ENCODE data around the gene ITGA2.
"Not testable (repeated sequence)": the region's sequence is repeated elsewhere in the genome, so short reads cannot be mapped to it uniquely, and the experiment has no call there.

Gene ITGA2

DNA sequence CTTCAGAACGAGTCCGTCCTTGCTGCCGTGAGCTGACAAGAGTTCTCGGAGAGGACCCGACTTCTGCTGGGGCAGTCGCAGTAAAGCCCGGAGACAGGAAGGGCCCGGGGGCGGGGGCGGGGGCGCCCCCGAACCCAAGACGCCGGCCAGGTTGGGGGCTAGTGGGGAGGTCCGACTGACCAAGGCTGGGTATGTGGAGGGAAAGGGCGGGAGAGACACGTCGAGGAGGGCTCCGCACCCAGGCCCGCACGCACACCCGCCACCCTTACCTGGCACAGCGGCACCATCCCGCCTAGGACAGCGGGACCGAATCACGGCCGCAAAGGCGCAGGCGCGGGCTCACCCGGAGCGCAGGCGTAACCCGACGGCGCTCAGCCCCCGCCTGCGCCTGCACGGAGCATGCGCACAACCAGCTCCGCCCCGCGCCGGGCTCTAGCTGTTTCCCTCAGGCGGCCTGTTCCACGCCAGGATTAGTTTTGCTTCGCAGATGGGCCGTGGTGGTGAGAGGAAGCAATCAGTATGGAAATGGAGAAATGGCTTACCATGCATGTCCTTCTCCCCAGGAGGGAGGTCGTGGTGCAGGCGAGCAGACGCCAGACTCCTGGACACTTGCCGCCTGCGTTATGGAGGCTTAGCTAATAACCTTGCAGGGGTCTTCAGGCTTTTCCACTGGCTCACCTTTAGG lies 120.4 kb downstream of the ITGA2 start, which contains the start of gene MOCS2:
TSS of gene MOCS2 (minus strand) at position 315 of the 685 bp plus-strand sequence. CDS start 2,583 bp downstream, outside the sequence.
- DNase-seq = peak; percentile 90 to 92

DNA sequence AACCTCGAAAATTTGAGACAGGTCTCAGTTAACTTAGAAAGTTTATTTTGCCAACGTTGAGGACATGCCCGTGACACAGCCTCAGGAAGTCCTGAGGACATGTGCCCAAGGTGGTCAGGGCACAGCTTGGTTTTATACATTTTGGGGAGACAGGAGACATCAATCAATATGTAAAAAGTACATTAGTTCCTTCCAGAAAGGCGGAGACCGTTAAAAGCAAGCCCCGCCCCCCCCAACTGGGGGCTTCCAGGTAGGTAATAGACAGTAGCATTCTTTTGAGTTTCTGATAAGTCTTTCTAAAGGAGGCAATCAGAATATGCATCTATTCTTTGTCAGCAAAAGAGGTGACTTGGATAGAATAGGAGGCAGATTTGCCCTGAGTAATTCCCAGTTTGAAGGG lies 121.0 kb downstream of the ITGA2 start:
- no peak for DNase-seq

DNA sequence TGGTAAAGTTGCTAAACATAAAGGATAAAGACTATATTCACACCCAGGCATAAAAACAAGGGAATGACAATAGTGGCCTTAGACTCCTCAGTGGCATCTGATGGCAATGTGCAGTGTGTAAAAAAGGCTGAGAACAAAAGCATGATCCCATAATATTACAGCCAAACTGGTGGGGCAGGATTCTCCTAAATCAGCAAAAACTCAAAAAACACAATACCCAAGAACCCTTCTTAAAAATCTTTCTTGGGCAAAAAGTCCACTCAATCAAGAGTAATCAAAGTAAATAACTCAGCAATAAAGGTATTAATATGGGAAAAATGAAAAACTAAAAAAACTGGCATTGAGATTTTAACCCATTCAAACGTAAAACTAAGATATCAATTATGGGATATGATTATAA lies 122.0 kb downstream of the ITGA2 start:
- DNase-seq = no peak

DNA sequence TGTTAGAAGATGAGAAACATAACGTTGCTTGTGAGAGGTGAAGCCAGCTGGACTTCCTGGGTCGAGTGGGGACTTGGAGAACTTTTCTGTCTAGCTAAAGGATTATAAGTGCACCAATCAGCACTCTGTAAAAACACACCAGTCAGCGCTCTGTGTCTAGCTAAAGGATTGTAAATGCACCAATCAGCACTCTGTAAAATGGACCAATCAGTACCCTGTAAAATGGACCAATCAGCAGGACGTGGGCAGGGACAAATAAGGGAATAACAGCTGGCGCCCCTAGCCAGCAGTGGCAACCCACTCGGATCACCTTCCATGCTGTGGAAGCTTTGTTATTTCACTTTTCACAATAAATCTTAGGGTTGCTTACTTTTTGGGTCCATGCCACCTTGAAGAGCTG lies 123.2 kb downstream of the ITGA2 start:
- not testable (repeated sequence) for DNase-seq

DNA sequence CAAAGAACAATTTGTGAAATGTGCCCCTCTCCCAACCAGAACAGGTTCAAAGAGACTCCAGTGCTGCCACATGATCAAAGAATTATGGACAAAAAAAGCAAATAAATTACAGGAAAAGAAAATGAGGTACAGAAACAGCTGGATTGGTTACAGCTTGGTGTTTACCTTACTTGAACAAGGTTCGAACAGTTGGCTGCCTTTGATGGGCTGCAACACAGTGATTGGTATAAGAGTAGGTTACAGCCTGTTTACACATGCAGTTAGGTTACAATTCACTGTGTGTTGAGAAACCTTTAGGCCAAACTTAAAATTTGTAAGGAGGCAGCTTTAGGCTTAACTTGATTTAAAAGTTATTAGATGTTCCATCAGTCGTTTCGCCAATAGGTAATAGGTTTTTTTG lies 123.8 kb downstream of the ITGA2 start:
- DNase-seq = no peak

DNA sequence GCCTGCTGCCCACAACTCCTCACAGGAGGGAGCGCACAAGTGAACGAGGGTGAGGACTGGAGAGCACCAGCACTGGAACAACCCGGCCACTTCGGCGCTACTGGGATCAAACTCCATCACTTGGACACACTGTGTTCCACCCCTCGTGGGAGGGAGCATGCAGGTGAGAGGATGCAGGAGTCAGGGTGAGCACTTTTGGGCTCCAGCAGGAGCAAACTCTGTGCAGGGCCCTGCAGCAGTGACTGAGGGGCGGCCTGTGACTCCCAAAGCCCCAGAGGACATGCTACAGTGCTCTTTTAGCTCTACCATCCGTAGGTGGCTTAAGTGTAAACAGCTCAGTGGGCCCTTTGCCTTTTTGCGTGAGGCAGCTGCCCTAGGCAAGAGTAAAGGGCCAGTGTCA lies 124.8 kb downstream of the ITGA2 start:
- no peak for DNase-seq

DNA sequence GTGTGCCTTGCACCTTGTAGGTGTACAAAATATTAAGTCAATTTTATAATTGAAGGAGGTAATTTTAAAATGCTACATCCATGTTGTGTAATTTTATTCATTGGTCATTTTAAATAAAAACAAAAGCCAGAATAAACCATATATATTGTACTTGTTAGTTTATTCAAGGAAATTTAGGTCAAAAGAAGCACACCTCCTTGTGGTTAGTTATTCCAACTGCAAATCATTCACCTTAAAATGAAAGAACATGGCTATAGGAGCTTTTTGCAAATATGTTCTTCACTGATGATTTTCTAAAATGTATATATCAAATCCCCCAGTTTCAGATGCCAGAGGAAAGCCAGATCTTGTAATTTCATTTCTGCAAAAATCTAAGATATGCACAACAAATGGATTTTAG lies 125.8 kb downstream of the ITGA2 start:
- DNase-seq = no peak

DNA sequence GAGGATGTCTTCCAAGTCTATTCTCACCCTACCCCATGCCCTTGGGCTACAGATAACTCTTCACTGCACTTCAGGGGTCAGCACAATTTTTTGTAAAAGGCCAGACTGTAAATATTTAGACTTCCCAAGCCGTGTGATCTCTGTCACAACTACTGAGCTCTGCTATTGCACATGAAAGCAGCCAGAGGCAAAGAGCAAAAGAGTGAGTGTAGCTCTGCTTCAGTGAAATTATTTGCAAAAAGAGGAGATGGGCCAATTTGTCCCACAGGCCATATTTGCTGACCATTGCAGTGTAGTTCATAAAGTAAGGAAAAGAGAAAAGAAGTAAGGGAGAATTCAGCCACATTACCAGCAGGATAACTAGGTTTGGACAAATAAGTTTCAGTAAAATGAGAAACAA lies 127.4 kb downstream of the ITGA2 start:
- DNase-seq = no peak

DNA sequence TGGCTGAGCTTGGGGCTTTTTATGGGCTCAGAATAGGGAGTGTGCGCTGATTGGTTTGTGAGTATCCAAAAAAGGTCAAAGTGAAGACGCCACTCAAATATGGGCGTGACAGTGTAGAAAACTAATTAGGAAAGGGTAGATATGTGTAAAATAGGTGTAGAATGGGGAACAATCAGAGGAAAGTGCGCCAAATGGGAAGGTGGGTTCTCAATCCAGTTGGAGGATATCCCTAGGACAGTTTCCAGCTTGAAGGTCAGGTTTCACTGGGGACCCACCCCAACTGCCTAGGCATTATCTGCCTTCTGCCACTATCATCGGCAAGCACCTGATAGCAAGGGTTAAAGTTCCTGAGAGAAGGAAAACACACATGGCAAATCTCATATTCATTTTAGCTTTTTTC lies 129.7 kb downstream of the ITGA2 start:
- DNase-seq = no peak

DNA sequence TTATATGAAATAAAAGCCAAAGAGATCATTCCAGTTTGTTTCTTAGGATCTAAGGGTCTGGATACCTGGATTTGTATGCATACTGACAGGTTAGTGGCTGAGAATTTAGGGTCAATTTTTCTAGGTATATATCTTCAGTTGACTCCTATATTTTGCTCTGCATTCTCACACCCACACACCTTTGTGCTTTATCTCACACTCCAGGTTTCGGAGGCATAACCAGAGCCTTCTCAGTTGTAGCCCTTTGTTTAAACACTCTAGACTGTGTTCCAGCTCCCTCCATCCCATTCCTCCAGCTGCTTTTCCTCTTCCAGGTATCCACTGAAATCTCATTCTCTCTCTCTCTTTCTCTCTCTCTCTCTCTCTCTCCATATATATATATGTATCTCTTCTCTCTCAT lies 131.0 kb downstream of the ITGA2 start:
- no peak for DNase-seq

DNA sequence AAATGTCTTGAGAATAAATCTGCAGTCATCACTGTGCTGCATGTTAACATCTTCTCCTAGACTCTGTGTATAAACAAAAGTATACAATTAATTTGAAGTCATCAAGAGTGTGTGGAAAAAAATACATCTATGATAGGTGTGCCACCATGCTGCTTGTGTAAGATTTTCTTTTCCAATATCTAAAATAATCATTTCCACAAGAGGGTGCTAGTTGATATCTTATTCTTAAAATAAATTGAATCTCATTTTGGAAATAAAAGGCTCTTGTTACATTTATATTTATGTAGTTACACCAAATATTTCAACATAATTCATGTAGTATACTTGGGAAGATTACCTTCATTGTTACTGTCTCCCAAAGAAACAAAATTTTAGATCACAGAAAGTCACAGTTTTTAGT lies 134.6 kb downstream of the ITGA2 start:
- no peak for DNase-seq

DNA sequence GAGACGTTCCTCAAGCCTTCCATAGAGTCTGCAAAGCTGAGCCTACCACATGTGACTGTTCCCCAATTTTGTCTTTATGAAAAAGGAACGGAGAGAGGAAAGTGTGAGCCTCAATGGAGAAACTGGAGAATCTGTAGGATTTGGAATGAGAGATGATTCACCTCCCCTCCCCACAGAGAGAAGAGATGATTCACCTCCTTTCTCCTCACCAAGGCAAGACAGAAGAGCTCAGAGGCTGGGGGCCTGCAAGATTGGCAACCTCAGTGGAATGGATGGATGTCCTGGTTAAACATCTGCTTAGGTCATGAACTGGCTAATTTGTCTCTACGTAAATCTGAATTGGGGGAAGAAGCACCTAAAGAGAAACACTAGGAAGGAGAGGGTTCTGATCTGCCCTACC lies 137.4 kb downstream of the ITGA2 start:
- DNase-seq = no peak

DNA sequence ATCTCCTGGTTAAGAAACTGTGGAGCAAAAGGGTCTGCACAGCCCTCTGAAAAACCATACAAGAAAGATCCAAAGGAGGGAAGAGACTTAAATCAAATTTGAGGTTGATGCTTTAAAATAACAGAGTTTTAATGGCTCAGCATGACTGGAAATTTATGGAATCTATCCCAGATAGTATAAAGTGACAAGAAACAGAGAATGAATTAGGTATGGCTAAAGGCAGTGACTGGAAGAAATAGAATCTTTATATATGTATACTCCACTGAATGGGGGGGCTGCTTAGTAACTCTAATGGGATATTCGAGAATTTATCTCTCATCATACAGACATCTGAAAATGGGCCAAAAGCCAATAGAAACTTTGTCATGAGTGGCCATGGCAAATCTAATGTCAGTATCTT lies 138.0 kb downstream of the ITGA2 start:
- no peak for DNase-seq

DNA sequence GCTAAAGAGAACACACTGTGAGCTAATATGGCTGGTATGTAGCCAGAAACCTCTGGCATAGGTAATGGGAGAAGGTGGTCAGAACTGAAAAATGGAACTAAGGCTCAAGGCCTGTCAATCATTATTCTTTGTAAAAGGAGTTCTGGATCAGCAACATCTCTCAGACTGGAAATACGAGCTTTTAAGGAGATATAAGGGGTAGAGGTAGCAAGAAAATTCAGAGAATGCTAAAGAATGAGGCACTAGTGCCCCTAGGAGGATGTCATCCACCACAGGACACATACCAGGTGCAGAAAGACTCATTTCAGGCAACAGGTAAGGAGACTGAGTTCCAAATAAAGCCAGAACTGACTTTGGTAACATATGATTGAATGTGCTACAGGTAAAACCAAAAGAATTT lies 139.3 kb downstream of the ITGA2 start:
- no peak for DNase-seq

DNA sequence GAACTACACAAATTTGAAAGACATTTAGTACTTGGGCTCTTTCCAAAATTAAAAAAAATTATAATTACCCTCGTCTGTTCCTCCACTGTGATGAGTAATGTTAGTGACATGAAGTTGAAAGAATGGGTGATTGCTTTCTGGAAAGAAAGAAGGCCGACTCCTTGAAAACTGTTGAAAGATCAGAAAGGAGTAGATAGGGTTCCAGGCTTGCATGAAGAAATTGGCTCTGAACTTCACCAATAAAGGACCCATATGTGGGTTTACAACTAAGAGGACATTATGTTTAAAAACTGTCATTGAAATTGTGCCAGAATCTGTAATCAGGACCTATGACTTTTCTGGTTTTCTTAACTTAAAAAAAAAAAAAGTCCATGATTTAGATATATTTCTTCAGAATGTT lies 141.1 kb downstream of the ITGA2 start:
- no peak for DNase-seq

DNA sequence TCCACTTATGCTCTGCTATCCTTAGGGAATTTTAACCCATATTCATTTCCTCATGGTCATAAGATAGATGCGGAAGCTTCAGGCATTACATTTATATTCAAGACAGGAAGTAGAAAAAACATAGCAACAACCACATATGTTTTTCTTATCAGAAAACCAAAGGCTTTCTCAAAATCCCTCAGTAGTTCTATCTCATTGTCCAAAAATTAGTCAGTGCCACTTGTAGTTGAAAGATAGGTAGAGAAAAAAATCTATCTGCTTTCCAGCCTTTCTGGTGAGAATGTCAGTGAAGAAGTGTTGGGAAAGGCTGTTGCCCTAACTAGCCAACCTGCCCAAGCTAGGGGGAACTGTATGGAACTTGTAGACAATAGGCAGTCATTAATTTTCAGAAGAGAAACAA lies 143.9 kb downstream of the ITGA2 start:
- DNase-seq = no peak
